GM12892 (cell line): ENCODE measurements around the gene RER1.

Experiments used
- DNase-seq: peaks from one replicate; pipeline ENCODE4 v3.0.0; 2011; ENCODE audit not compliant: insufficient read length
- FAIRE-seq: peaks from 2 replicates; lab custom pipeline; 2011; peaks lifted over from hg19 to GRCh38; lab: Jason Lieb, UNC
- POLR2A ChIP-seq: IDR thresholded peaks from 2 replicates; pipeline ENCODE4 v1.6.1; 2011; ENCODE audit warnings: low read depth, low read length, control low read depth
- POLR2AphosphoS5 ChIP-seq: IDR thresholded peaks from 2 replicates; pipeline ENCODE4 v1.6.1; 2011; ENCODE audit warnings: low read depth, low read length, control low read depth
- TAF1 ChIP-seq: IDR thresholded peaks from 2 replicates; pipeline ENCODE4 v1.6.1; 2011; ENCODE audit warnings: low read depth, mild to moderate bottlenecking, control low read depth, low read length, borderline replicate concordance

Gene RER1

GRCh38 chr1:2348346-2349325, 43.0 kb upstream of the RER1 start:
- TF ChIP-seq TAF1 (no peak), POLR2A (no peak), POLR2AphosphoS5 (no peak)
- FAIRE-seq = no peak
- DNase-seq = no peak

- FAIRE-seq (no peak), DNase-seq (no peak)
These were observed 41.8 kb upstream of the RER1 start for GRCh38 chr1:2349806-2350205.

GRCh38 chr1:2350501-2350900, 41.1 kb upstream of the RER1 start:
- DNase-seq (no peak), FAIRE-seq (no peak)
- no peak for TF ChIP-seq POLR2A
- TF ChIP-seq POLR2AphosphoS5 = no peak
- no peak for TF ChIP-seq TAF1

More at GRCh38 chr1:2349806-2350205, 41.8 kb upstream of the RER1 start:
- TF ChIP-seq POLR2A = no peak
- no peak for TF ChIP-seq TAF1
- no peak for TF ChIP-seq POLR2AphosphoS5

GRCh38 chr1:2350911-2351655, 40.6 kb upstream of the RER1 start:
- TF ChIP-seq TAF1 (no peak), POLR2AphosphoS5 (no peak), POLR2A (no peak)
- no peak for FAIRE-seq
- DNase-seq = no peak

GRCh38 chr1:2351723-2352122, 39.9 kb upstream of the RER1 start:
- TF ChIP-seq POLR2AphosphoS5 (no peak), POLR2A (no peak), TAF1 (no peak)
- no peak for FAIRE-seq

GRCh38 chr1:2352341-2352896, 39.2 kb upstream of the RER1 start:
- no peak for FAIRE-seq

More at GRCh38 chr1:2351723-2352122, 39.9 kb upstream of the RER1 start:
- DNase-seq = no peak

GRCh38 chr1:2352897-2353550, 38.6 kb upstream of the RER1 start:
- no peak for TF ChIP-seq TAF1
- no peak for TF ChIP-seq POLR2A
- no peak for TF ChIP-seq POLR2AphosphoS5
- FAIRE-seq (no peak), DNase-seq (no peak)

More at GRCh38 chr1:2352341-2352896, 39.2 kb upstream of the RER1 start:
- TF ChIP-seq POLR2AphosphoS5 = no peak
- TF ChIP-seq TAF1 = no peak
- no peak for TF ChIP-seq POLR2A
- no peak for DNase-seq

- TF ChIP-seq POLR2A = no peak
- TF ChIP-seq TAF1 = no peak
- FAIRE-seq (no peak), DNase-seq (no peak)
These were observed 37.8 kb upstream of the RER1 start for GRCh38 chr1:2353551-2354438.

GRCh38 chr1:2354511-2355372, 36.9 kb upstream of the RER1 start:
- no peak for TF ChIP-seq TAF1
- TF ChIP-seq POLR2AphosphoS5 = no peak
- no peak for TF ChIP-seq POLR2A
- DNase-seq (no peak), FAIRE-seq (no peak)
